Stomach (tissue), 4 donors: ENCODE results near the gene ANKRD44.

ENCODE experiments used
- EP300 ChIP-seq: sonication (generic); formaldehyde crosslinking; IDR thresholded peaks from one replicate; pipeline ENCODE4 v1.6.1; 2017; ENCODE audit warnings: antibody characterized with exemption
- POLR2A ChIP-seq, 4 donors: fragments of 450-650 bp; IDR thresholded peaks; one replicate each; pipeline ENCODE4 v1.6.1; 2016; ENCODE audit warnings: antibody characterized with exemption in 4 of 4, control low read depth in 2 of 4, mild to moderate bottlenecking in 1 of 4, moderate library complexity in 1 of 4

GRCh38 chr2:197240421-197241041, 70.0 kb downstream of the ANKRD44 start:
- TF ChIP-seq EP300 (no peak), POLR2A (IDR thresholded peaks at IDR 0.05) (no peak)
